ENCODE results near the gene TLK1.
"Not testable (repeated sequence)": the region's sequence is repeated elsewhere in the genome, so short reads cannot be mapped to it uniquely, and the experiment has no call there.

TLK1 gene

GRCh38 chr2:171165967-171166327 is 5.3 kb upstream of the TLK1 start:
- no peak for TF ChIP-seq CTCF (IDR thresholded peaks at IDR 0.05; ENCODE audit: low read depth, low read length, missing control alignments)
- H3K4me3 ChIP-seq (ENCODE audit: low read depth, low read length): no peak overlapping the region
- no peak for DNase-seq (ENCODE audit: low read depth)
- in situ Hi-C loops (cut with HindIII; ENCODE audit: low sequenced_read_pairs): no loop called here

- TF ChIP-seq CTCF (IDR thresholded peaks at IDR 0.05; ENCODE audit: low read depth, low read length, missing control alignments): no peak
- DNase-seq (ENCODE audit: low read depth): no peak
- no peak overlapping the region for H3K4me3 ChIP-seq (ENCODE audit: low read depth, low read length)
- in situ Hi-C loops (cut with HindIII; ENCODE audit: low sequenced_read_pairs): no loop called here
Observed at GRCh38 chr2:171163261-171163660, 2.6 kb upstream of the TLK1 start.

GRCh38 chr2:171162522-171163197 is 2.0 kb upstream of the TLK1 start:
- in situ Hi-C loops (cut with HindIII; ENCODE audit: low sequenced_read_pairs); DNase-seq (ENCODE audit: low read depth); H3K4me3 ChIP-seq (ENCODE audit: low read depth, low read length): not testable (repeated sequence)

- in situ Hi-C loops (cut with HindIII; ENCODE audit: low sequenced_read_pairs): no loop called here
- peak; percentile 42 for DNase-seq (ENCODE audit: low read depth)
Observed at GRCh38 chr2:171160956-171161740, 455 bp upstream of the TLK1 start.

GRCh38 chr2:171159372-171160118 is 1.1 kb downstream of the TLK1 start:
- in situ Hi-C loops (cut with HindIII; ENCODE audit: low sequenced_read_pairs): loop anchor here (5.0 kb wide), 1 partner anchor 192 kb away; no protein-coding TSS in a partner anchor
- TF ChIP-seq CTCF (IDR thresholded peaks at IDR 0.05; ENCODE audit: low read depth, low read length, missing control alignments): peak; percentile 82
- H3K4me3 ChIP-seq (ENCODE audit: low read depth, low read length): peak overlapping the region; percentile 88
- peak; percentile 54 for DNase-seq (ENCODE audit: low read depth)

More at GRCh38 chr2:171160956-171161740, 455 bp upstream of the TLK1 start:
- peak overlapping the region; percentile 88 for H3K4me3 ChIP-seq (ENCODE audit: low read depth, low read length)
- TF ChIP-seq CTCF (IDR thresholded peaks at IDR 0.05; ENCODE audit: low read depth, low read length, missing control alignments): no peak

- TF ChIP-seq CTCF (IDR thresholded peaks at IDR 0.05; ENCODE audit: low read depth, low read length, missing control alignments): no peak
- no peak for DNase-seq (ENCODE audit: low read depth)
- in situ Hi-C loops (cut with HindIII; ENCODE audit: low sequenced_read_pairs): loop anchor here (5.0 kb wide), 1 partner anchor 192 kb away; no protein-coding TSS in a partner anchor
- peak overlapping the region; percentile 88 for H3K4me3 ChIP-seq (ENCODE audit: low read depth, low read length)
Observed at GRCh38 chr2:171158790-171159371, 1.8 kb downstream of the TLK1 start.
